GM18511 (cell line): ENCODE data around the gene SEMA4C.

Experiments
- ATAC-seq: cut with Tn5 transposase; IDR thresholded peaks from one replicate; pipeline ENCODE4 v1.9.1; 2021; ENCODE audit warnings: mild to moderate bottlenecking, moderate library complexity; ENCODE audit not compliant: unreplicated experiment

SEMA4C gene

DNA sequence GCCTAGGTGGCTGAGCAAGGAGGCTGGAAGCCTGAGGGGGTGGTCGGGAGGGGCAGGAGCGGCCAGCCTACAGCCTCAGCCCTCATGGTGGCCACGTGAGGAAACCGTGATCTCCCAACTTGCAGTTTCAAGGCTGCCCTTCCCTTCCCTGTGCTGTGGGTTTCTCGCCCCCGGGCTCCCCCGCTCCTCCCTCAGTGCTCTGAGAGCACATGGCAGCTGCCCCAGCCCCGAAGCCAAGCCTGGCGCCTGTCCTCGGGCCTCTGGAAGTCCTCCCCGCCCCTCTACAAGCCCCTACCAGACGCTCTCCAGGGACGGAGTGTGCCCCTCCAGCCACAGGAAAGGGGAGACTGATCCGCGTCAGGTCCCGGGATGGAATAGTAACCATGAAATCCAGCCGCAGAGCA, 25.5 kb downstream of the SEMA4C start:
- no peak for ATAC-seq

DNA sequence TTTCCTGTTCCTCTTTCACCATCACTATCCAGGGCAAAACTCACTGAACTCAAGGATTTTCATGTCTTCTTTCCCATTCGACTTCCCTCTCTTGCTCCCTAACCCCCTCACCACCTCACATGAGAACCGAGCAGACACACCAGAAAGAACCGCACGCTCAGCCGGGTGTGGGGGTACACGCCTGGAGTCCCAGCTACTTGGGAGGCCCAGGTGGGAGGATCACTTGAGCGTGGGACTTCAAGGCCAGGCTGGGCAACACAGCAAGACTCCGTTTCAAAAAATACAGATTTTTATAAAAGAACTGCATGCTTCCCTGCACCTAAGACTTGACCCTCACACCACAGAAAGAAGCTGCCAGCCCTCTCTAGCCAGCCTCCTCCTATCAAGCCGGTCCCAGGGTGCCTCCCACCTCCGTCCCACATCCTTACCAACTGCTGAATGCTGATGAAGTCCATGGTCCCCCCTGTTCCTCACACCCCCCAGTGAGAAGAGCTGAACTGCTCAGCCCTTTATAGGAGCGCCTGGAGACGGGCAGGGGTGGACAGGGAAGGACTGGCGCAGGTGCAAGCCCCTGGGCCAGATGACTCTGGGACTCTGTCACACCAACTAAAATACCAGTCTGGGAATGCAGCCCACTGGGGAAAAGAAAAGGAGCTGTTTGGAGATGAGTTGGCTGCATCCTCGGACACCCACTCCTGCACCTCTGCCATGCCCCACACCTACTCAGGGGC, 26.2 kb downstream of the SEMA4C start, which contains the start of gene ANKRD23:
Gene ANKRD23 (minus strand): TSS at position 484 of the 731 bp plus-strand sequence. CDS start 29 bp downstream, at position 455.
- no peak for ATAC-seq

DNA sequence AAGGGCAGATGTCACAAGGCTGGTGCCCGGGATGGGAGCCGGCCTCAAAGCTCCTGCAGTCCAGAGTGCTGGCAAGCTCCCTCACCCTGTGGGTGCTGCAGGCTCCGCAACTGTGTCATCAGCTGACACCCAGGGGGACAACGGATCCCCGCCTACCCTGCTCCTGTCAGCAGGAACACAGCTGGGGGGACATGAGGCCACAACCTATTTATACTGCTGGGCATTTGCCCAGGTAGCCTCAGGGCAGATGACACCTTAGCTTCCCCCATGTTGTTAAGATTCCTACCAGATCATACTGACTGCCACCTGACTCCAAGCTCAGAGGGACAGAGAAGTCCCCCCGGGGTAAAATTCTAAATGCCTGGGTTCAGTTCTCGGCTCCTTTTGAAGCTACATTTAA, 27.3 kb downstream of the SEMA4C start:
- ATAC-seq = no peak

DNA sequence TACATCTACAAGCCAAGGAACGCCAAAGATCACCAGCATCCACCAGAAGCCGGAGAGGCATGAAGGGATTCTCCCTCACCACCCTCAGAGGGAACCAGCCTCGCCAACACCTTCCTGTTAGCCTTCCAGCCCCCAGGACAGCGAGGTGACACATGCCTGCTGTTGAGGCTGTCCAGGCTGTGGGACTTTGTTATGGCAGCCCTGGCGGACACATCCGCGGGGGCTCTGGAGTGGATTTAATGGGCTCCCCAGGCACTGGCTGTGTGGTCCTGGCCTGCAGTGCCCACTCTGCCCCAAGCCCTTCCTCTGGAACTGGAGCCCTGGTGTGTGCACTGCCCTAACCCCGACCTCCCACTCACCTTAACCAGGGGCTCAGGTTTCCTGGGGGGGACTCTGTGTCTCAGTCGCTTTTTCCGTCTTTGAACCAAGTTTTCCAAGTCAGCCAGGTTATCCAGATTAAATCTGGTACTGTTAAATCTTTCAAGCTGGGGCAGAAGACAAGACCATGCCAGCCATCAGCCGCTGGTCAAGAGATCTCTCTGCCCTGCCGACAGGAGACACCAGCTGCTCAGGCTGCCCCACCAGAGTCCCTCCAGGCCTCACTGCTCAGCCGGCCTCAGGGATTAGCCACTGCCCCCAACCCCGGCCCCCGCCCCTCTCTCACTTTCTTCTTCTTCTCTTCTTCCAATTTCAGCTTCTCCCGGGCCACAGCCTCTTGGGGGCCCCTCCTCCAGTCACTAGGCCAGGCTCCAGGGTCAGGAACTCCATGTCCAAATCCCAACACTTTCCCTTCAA, 28.0 kb downstream of the SEMA4C start:
- no peak for ATAC-seq

DNA sequence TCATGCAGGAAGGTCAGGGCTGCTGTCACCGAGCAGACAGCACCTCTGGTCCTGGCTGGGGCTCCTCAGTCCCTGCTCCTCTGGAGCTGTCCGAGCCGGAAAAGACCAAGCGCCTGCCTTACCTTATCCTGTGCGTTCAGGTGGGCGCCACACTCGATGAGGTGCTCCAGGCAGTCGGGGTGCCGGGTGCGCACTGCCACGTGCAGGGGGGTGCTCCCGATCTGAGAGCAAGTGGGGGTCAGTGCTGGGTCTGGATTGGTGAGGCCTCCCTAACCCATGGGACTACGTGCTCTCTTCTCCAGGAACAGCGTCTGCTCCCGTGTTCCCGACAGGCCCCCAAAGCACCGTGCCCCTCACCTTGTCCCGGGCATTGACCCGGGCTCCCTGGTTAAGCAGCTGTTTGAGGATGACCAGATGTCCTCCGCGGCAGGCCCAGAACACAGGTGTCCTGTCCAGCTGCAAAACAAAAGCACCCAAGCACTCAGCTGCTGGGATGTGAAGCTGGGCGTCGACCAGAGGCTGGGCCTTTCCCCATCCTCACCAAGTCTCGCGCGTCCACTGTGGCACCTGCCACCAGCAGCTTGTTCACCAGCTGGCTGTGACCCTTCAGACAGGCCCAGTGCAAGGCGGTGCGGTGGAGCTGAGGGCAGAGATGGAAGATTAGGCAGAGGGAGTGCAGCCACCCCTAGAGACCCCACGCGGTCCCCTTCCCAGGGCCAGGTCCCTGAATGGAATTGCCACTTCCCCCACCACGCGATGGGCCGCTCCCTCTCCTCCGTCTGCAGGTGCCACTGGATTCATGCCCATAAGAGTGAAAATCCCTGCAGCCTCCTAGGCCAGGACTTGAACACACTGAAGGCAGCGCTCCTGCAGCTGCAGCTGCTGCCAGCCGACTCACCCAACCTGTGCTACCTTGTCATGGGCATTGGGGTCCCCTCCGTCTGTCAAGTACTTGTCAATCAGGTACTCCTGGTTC, 29.7 kb downstream of the SEMA4C start:
- no peak for ATAC-seq

DNA sequence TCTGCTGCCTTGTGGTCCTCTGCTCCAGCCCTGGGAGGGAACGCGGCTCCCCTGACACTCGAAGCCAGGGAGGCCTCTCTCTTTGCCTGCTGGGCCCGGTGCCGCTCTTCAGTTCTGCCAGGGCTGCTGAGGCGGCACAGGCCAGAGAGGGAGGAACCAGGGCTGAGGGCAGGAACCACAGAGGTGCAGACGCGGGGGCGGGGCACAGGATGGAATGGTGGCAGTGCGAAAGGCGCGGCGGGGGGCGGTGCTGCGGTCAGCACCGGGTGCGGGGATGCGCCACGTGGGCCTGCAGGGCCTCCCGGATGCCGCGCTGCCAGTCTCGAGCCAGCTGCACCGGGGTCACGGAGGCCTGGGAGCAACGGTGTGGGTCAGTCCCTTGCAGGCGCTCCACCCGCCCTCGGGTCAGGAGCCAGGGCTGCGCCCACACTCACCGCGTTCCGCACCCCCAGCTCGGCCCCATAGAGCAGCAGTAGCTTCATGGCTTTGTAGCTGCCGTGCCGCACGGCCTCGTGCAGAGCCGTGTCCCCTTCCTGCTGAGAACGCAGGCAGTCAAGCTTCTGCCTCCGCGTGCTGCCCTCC, 30.5 kb downstream of the SEMA4C start:
- peak; percentile 92 for ATAC-seq

DNA sequence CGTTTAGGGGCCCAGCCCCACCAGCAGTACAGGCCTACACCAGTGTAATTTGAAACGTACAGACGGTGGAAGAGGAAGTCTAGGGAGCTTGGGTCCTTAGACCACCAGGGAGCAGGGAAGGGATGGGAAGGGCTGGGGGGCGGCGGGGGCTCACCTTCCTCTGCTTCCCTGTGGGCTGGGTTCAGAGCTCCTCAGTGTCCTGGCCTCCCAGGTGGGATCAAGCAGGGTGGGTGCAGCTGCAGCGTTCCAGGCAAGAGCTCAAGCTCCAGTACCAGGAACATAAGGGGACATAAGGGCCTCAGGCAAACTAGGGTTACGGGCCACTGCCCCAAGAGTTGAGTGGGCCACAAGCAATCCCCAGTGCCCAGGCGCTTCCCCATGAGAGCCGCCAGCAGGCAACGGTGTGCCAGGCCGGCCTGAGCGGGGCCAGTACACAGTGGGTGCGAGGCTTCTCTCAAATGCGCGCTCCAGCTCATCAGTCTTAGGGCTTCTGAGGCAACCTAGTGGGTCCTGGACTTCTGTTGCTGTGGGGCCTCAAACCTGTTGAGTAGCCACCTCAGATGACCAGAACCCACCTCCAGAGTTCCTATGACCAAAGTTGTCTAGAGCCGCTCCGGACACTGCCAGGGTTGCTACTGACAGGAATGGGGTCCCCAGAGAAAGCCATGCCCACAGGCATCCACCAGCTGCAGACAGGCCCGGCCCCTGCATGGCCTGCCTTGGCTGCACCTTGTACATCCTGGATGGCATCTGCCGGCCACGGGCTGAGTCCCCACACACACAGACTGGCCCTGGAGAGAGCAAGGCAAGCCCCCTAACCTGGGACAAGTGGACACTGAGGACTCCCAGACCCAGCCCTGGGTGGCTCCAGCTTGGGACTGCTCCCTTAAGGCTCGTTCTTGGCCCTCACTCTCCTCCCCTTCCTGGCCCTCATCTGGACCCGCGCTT, 31.3 kb downstream of the SEMA4C start:
- peak; percentile 14 for ATAC-seq

DNA sequence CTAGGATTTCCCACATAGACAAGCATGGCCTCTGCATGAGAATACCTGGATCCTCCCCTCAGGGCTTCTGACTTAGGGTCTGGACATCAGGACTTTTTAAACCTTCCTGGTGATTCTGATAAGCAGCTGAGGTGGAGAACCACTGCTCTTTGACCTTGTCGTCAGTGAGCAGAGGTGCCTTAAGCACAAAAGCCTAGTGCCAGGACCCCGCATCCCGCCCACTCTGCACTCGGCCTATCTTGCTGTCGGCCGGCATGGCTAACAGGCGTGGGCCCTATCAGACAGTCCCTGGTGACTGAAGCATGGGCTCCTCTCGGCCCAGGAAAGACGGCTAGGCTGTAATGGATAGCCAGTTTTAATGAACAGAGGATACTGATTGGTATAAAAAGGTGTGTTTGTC, 32.3 kb downstream of the SEMA4C start:
- ATAC-seq = no peak

DNA sequence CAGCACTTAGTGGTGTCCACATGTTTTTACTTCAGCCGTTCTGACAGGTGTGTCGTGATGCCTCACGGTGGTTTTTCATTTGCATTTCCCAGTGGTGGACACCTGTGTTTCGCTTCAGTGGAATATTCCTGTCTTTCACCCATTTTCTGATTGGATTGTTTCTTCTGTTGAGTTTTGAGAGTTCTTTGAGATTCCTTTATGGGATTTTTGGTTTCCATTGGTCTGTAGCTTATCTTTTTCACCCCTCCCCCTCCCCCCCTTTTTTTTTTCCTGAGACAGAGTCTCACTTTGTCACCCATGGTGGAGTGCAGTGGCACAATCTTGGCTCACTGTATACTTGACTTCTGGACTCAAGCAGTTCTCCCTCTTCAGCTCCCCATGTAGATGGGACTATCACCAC, 34.0 kb downstream of the SEMA4C start:
- no peak for ATAC-seq

DNA sequence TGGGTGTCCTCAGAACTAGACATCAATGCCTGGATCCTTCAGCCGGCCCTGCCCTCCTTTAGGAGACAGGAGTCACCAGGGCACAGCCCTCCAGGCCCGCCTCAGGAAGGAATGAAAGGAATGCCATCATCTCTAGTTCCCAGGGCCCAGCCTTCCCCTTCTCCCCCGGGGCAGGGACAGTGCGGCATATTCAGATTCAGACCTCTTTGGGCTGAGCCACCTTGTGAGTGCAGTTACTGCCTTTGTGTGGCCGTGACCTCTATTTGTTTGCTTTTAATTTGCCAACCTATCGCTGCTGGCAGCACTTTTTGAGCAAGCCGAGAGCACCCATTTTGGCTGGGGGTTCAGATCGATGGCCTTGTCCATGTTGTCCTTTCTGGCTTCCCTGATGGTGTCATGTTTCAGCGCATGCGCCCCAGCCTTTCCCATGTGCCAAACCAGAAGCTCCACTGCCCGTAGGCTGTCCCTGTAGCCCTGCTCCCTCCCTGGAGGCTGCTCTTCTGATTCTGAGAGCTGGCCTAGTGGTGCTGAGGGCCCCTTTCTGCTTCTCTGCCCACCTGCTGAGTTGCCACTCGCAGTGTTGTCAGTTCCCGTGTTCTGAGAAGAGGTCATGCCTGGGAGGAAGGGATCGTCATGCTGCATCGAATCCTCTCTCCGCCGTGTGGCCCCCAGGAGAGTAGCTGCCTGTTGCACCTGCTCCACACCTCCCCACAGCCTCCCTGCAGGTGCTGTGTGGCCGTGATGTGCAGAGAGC, 36.9 kb downstream of the SEMA4C start:
- ATAC-seq = no peak

DNA sequence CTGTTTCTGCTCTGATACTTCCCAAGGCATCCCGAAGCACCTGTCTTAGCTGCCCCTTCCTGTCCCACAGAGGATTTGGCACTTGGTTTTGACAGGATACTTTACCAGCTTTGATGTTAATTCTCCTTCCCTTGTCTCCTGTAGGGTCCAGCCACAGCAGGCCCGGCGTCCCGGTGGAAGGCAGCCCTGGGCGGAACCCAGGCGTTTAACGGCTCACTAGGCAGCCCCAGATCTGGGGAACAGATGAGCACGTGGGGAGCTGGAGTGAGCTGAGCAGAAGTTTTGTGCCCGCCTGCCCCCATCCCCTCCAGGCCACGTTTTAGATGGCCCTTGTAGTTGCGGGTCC, 37.5 kb downstream of the SEMA4C start:
- no peak for ATAC-seq

DNA sequence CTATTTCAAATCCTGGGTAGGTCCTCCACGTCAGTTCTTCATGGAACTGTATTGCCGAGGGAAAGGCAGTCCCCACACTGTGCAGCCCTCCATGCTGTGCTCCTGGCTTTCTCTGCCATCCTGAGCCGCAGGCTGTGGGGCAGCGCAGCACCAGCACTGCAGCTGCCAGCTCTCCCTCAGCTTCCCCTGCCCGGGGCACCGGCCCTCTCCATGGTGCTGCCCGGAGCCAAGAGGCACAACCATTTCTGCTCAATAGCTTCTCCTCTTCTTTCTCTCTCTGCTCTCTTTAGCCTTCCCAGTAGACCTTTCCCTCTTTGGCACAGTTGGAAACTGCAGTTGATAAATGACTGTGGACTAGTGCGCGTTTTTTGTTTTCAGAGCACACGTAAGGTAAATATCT, 38.2 kb downstream of the SEMA4C start:
- ATAC-seq = no peak

DNA sequence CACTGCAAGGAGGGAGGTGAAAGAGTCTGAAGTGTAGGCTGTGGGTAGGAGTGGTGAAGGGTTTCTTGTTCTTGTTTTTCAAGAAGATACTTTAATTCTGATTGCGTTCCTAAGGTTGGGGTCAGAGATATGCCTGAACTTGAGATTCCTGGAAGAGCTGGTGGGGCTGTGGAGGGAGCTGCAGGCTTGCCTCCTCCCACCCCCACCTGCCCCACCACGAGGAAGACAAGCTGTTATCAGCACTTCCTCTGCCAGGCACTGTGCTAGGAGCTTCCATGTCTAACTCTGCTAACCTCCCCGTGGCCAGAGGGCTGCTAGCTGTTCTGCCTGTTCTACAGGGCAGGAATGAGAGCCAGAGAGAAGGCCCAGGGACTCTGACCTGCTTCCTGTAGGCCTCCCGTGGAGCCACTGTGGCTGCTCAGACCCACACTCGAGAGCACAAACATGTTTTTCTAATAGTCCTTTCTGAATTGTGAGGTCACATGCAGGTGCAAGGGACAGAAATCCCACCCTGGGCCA, 39.8 kb downstream of the SEMA4C start:
- no peak for ATAC-seq

DNA sequence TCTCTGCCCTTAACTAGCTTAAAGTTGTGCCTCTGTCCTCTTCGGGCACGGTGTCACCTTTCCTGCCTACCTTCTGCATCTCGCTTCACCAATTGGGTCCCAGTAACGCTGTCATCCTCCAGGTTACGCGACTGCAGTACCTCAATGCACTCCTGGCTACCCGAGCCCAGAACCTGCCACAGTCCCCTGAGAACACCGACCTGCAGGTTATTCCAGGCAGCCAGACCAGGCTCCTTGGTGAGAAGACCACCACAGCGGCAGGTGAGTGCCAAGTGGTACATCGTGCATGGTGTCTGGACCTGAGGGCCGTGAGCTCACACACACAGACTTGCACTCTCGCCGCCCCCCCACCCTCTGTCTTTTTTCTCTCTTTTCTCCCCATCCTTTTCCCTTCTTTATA, 41.0 kb downstream of the SEMA4C start:
- no peak for ATAC-seq

DNA sequence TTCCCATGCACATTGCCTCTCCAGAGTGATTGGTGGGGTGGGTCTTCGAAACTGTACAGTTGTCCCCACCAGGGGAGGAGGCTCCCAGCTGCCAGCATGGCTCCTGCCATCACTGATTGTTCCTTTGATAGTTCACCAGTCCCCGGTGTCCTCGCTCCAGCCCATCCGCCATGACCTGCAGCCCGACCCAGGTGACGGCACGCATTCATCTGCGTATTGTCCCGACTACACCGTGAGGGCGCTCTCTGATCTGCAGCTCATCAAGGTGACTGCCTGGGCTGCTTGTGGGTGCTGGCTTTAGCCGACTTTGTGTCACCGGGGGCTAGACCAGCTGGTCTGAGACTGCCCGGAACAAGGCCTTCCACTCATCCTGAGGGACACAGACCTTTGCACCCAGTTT, 41.4 kb downstream of the SEMA4C start:
- ATAC-seq = no peak

DNA sequence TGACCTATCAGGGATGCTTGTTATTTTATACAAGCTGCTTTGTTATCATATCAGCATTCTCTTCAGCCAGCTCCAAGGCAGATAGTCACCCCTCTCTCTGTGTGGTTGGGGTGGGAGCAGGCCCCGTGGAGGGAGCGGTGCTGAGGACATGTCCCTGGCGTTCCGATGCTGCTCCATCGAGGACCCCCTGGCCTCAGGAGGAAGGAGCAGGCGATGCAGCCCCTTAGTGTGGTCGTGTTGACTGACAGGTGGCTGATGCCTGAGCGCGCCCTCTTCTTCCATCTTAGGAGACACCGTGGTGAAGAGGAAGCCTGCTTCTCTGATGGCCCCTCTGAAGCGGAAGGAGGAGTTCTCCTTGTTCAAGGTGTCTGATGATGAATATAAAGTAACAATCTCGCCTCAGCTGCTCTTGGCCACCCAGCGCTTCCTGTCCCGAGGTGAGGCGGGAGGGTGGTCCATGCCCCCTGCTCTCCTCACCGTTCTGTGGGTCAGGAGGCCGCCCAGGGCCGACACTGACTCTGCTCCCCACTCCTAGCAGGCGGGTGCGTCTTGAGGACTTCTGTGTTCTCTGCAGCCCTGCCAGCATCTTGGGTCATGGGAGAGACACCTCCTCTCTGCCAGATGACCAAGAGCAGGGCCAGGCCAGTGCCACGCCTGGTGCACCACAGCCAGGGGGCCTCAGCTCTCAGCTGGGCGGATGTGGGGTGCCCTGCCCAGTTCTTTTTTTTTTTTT, 43.2 kb downstream of the SEMA4C start:
- ATAC-seq = no peak

DNA sequence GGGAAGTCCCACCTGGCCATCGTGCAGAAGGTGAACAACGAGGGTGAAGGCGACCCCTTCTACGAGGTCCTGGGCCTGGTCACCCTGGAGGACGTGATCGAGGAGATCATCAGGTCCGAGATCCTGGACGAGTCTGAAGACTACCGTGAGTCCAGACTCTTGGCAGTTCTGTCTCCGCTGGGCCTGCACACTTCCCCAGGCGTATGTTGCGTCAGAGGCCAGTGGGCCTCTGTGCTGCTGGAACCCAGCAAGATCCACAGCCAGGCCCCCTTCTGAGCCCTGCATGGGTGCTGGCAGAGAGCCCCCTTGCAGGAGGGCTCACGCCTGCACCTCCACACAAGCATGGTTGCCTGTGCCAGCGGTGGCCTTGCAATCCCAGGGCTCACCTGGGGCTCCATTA, 44.8 kb downstream of the SEMA4C start:
- ATAC-seq = no peak
